IPS DF 6.9 (cell line): ENCODE data around the gene TP53BP2.

Source experiments
- DNase-seq: peaks from one replicate; pipeline ENCODE4 v3.0.0-alpha.2; 2013; ENCODE audit warnings: low read depth, low spot score
- H3K27ac ChIP-seq: one replicate; pipeline ENCODE4 v1.5.1; 2013; ENCODE audit warnings: low read length, control low read depth
- H3K27me3 ChIP-seq: 2 replicates; pipeline ENCODE4 v1.6.1; 2013; ENCODE audit warnings: mild to moderate bottlenecking, low read length; ENCODE audit not compliant: control insufficient read depth, insufficient read depth
- H3K36me3 ChIP-seq: 2 replicates; pipeline ENCODE4 v1.6.1; 2013; ENCODE audit warnings: low read length; ENCODE audit not compliant: control insufficient read depth, insufficient read depth
- H3K4me1 ChIP-seq: 2 replicates; pipeline ENCODE4 v1.6.1; 2013; ENCODE audit warnings: low read length; ENCODE audit not compliant: control insufficient read depth, insufficient read depth
- H3K4me3 ChIP-seq: 2 replicates; pipeline ENCODE4 v1.5.1; 2013; ENCODE audit warnings: mild to moderate bottlenecking, low read length
- H3K9me3 ChIP-seq: 2 replicates; pipeline ENCODE4 v1.6.1; 2013; ENCODE audit warnings: low read length, inconsistent platforms; ENCODE audit not compliant: control insufficient read depth, insufficient read depth
- WGBS: extraction: QIAGEN DNeasy Blood & Tissue Kit; methylation state at CpG from one replicate; pipeline ENCODE4 v1.1.7; 2013; ENCODE audit warnings: mixed read lengths, missing lambda C conversion rate; ENCODE audit not compliant: insufficient read length, insufficient coverage; 5-methylcytosine and 5-hydroxymethylcytosine counted together

Gene TP53BP2

GRCh38 chr1:223730479-223731132 lies 115.1 kb downstream of the TP53BP2 start:
- Histone ChIP-seq H3K4me3 (no peak overlapping the region), H3K36me3 (no peaks in the 10 kb centered on the region), H3K27me3 (peaks cover 28% of the 10 kb centered on the region), H3K9me3 (no peaks in the 10 kb centered on the region), H3K4me1 (peaks cover 5% of the 10 kb centered on the region), H3K27ac (no peak overlapping the region)
- DNase-seq, result no peak
- no CpG with 5 or more reads among the region's 4 CpGs for WGBS

DNA sequence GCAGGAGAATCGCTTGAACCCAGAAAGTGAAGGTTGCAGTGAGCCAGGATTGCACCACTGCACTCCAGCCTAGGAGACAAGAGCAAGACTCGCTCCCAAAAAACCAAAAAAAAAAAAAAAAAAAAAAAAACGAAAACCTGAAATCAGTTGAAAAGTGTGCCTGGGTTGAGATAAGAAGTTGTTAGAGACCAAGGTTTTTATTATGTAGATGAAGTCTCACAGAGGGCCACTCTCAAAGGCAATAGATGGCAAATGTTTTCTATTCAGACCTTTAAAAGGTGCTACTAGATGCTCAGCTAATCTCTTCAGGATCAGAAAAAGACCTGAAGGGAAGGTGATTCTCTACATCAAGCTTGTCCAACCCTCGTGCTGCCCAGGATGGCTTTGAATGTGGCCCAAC lies 115.8 kb downstream of the TP53BP2 start:
- DNase-seq, result no peak
- peaks cover 28% of the 10 kb centered on the region for H3K27me3 ChIP-seq
- H3K27ac ChIP-seq, result no peak overlapping the region
- no CpG with 5 or more reads among the region's 4 CpGs for WGBS
- no peaks in the 10 kb centered on the region for H3K36me3 ChIP-seq
- H3K9me3 ChIP-seq, result no peaks in the 10 kb centered on the region
- peaks cover 5% of the 10 kb centered on the region for H3K4me1 ChIP-seq
- no peak overlapping the region for H3K4me3 ChIP-seq
